SK-N-SH (cell line): ENCODE results near the gene NECTIN2. TPM values are rescaled to one million over a fixed set of nuclear protein-coding genes. Genes with fewer than 3 reads are reported as not detected.

Source experiments
- CTCF ChIA-PET: fragments of 300-600, 350-600 bp; formaldehyde crosslinking; extraction: SDS; loops from one replicate; lab custom pipeline; 2021; lab: Yijun Ruan, JAX
- POLR2A ChIA-PET: fragments of 350-600 bp; sonication (Branson Sonifier 250); formaldehyde crosslinking; extraction: SDS; loops from one replicate; lab custom pipeline; 2020; ENCODE audit warnings: antibody characterized with exemption, inconsistent platforms; lab: Yijun Ruan, JAX
- DNase-seq: peaks from one replicate; pipeline ENCODE4 v3.0.0; 2012
- H2AFZ ChIP-seq: fragments of 200-600 bp; sonication (generic); 2 replicates; pipeline ENCODE4 v1.8.1; 2016; ENCODE audit warnings: antibody characterized with exemption, mild to moderate bottlenecking, low read depth
- H3F3A ChIP-seq: fragments of 200-600 bp; sonication (generic); replicated peaks from 2 replicates; pipeline ENCODE3; 2016; ENCODE audit warnings: antibody characterized with exemption, mild to moderate bottlenecking; ENCODE audit not compliant: insufficient read depth
- H3K27ac ChIP-seq, 2 experiments: fragments of 200-500 bp in 1 of 2; fragments of 200-600 bp in 1 of 2; sonication (Bioruptor generic) in 1 of 2; sonication (generic), shearing (Covaris generic) in 1 of 2; 2 replicates each; pipeline versions ENCODE4 v1.5.1 to v1.6.1; 2014 to 2016; ENCODE audit warnings: low read depth in 2 of 2, inconsistent platforms in 1 of 2, low read length in 1 of 2, mild to moderate bottlenecking in 1 of 2, mixed read lengths in 1 of 2
- H3K27me3 ChIP-seq: fragments of 200-600 bp; sonication (generic), shearing (Covaris generic); 2 replicates; pipeline ENCODE4 v1.6.1; 2016; ENCODE audit warnings: mixed run types; ENCODE audit not compliant: insufficient read depth
- H3K36me3 ChIP-seq, 2 experiments: fragments of 200-500 bp in 1 of 2; fragments of 200-600 bp in 1 of 2; sonication (Bioruptor generic) in 1 of 2; sonication (generic) in 1 of 2; replicated peaks in 1 of 2; 2 replicates each; pipeline versions ENCODE3 to v1.5.1; 2014 to 2016; ENCODE audit warnings: low read length in 1 of 2, mild to moderate bottlenecking in 1 of 2; ENCODE audit not compliant: insufficient read depth in 2 of 2, control insufficient read depth in 1 of 2
- H3K4me1 ChIP-seq, 2 experiments: fragments of 200-500 bp in 1 of 2; fragments of 200-600 bp in 1 of 2; sonication (Bioruptor generic) in 1 of 2; sonication (generic), shearing (Covaris generic) in 1 of 2; 2 replicates each; pipeline versions ENCODE4 v1.5.1 to v1.6.1; 2014 to 2016; ENCODE audit warnings: low read depth in 1 of 2, low read length in 1 of 2, mixed run types in 1 of 2; ENCODE audit not compliant: insufficient read depth in 2 of 2, control insufficient read depth in 1 of 2
- H3K4me2 ChIP-seq: fragments of 200-600 bp; sonication (generic), shearing (Covaris generic); 2 replicates; pipeline ENCODE4 v1.6.1; 2017; ENCODE audit warnings: mixed run types
- H3K4me3 ChIP-seq, 2 experiments: fragments of 200-500 bp in 1 of 2; fragments of 200-600 bp in 1 of 2; sonication (Bioruptor generic) in 1 of 2; sonication (generic), shearing (Covaris generic) in 1 of 2; 2 replicates each; pipeline versions ENCODE4 v1.5.1 to v1.8.1; 2014 to 2016; ENCODE audit warnings: low read depth in 2 of 2, inconsistent platforms in 1 of 2, low read length in 1 of 2, mild to moderate bottlenecking in 1 of 2, mixed read lengths in 1 of 2, moderate library complexity in 1 of 2
- H3K79me2 ChIP-seq: fragments of 200-600 bp; sonication (generic); 2 replicates; pipeline ENCODE4 v1.8.1; 2017; ENCODE audit warnings: mild to moderate bottlenecking; ENCODE audit not compliant: insufficient read depth
- H3K9ac ChIP-seq: fragments of 200-600 bp; sonication (generic); 2 replicates; pipeline ENCODE4 v1.6.1; 2017; ENCODE audit warnings: mixed run types
- H3K9me2 ChIP-seq: fragments of 200-600 bp; sonication (generic); 2 replicates; pipeline ENCODE4 v1.6.1; 2017; ENCODE audit warnings: mixed run types
- H3K9me3 ChIP-seq: fragments of 200-600 bp; sonication (generic); 2 replicates; pipeline ENCODE4 v1.6.1; 2017; ENCODE audit warnings: mixed run types, mild to moderate bottlenecking, moderate library complexity
- H4K20me1 ChIP-seq: fragments of 200-600 bp; sonication (generic); 2 replicates; pipeline ENCODE4 v1.6.1; 2017; ENCODE audit warnings: mild to moderate bottlenecking, mixed run types; ENCODE audit not compliant: insufficient read depth
- FOXM1 ChIP-seq: IDR thresholded peaks from 2 replicates; pipeline ENCODE4 v1.4.0; 2012; ENCODE audit warnings: low read depth, mild to moderate bottlenecking
- GATA2 ChIP-seq: sonication (generic); formaldehyde crosslinking; IDR thresholded peaks from 2 replicates; pipeline ENCODE4 v1.5.0; 2020; ENCODE audit warnings: mild to moderate bottlenecking, missing genetic modification reagents
- MEF2A ChIP-seq: IDR thresholded peaks from 2 replicates; pipeline ENCODE4 v1.4.0; 2012; ENCODE audit warnings: low read depth, borderline replicate concordance
- MXI1 ChIP-seq: IDR thresholded peaks from 2 replicates; pipeline ENCODE4 v1.6.1; 2012; ENCODE audit warnings: mild to moderate bottlenecking, low read depth, low read length, improper control_type of control experiment
- POLR2AphosphoS5 ChIP-seq: IDR thresholded peaks from 2 replicates; pipeline ENCODE4 v1.6.1; 2012; ENCODE audit warnings: low read depth, low read length
- RAD21 ChIP-seq: IDR thresholded peaks from 2 replicates; pipeline ENCODE4 v1.6.1; 2012; ENCODE audit warnings: mild to moderate bottlenecking, low read length
- RCOR1 ChIP-seq: fragments of 150-350 bp; IDR thresholded peaks from 2 replicates; pipeline ENCODE4 v1.6.1; 2017; ENCODE audit warnings: antibody characterized with exemption, low read length
- REST ChIP-seq: IDR thresholded peaks from 2 replicates; pipeline ENCODE4 v1.6.1; 2012; ENCODE audit warnings: mild to moderate bottlenecking, low read depth, low read length, moderate library complexity
- SIN3A ChIP-seq: IDR thresholded peaks from 2 replicates; pipeline ENCODE4 v1.6.1; 2012; ENCODE audit warnings: low read depth, mild to moderate bottlenecking, low read length, moderate library complexity, borderline replicate concordance
- SMC3 ChIP-seq: IDR thresholded peaks from 2 replicates; pipeline ENCODE4 v1.6.1; 2012; ENCODE audit warnings: low read depth, low read length, improper control_type of control experiment
- WGBS: methylation state at CpG from one replicate; pipeline ENCODE4 v1.1.6; 2017; ENCODE audit warnings: low lambda C conversion rate; 5-methylcytosine and 5-hydroxymethylcytosine counted together
- polyA plus RNA-seq, 3 experiments: library from polyadenylated mRNA; depleted of rRNA; stranded (reverse); fragments of >200 nt; gene quantifications; 2 replicates each; pipeline ENCODE4 v1.2.3, GENCODE V29; 2012
- TF ChIP-seq, protein P1 (sequence below): IDR thresholded peaks from 2 replicates; pipeline ENCODE4 v1.4.0; 2012; ENCODE audit warnings: low read depth, borderline replicate concordance

Gene NECTIN2
- polyA plus RNA-seq, 1 of the 3 experiments (the other 2 are of a cell fraction), result 121 TPM

GRCh38 chr19:44903216-44903601 lies 57.1 kb downstream of the NECTIN2 start:
- Histone ChIP-seq H3F3A (peaks cover 15% of the 10 kb centered on the region), H3K79me2 (no peaks in the 10 kb centered on the region; the same call in 1 of the 2 replicates), H3K4me1 (peaks cover 0 to 12% of the 10 kb centered on the region in 2 experiments; a peak in 1 of 4 replicates), H4K20me1 (no peaks in the 10 kb centered on the region), H3K9me2 (no peaks in the 10 kb centered on the region), H3K36me3 (peaks cover 8 to 15% of the 10 kb centered on the region in 2 experiments), H3K4me2 (no peak overlapping the region), H3K4me3 (no peak overlapping the region), H3K9ac (no peak overlapping the region), H3K27ac (no peak overlapping the region), H2AFZ (no peak overlapping the region), H3K27me3 (no peaks in the 10 kb centered on the region)
- POLR2A ChIA-PET, result interaction anchor here (1.5 kb wide), 1 partner anchor 11 kb away, joined by 3 read pairs; no protein-coding TSS in a partner anchor
- CTCF ChIA-PET, result interaction anchor here (0.8 to 5.2 kb wide), 13 partner anchors 8 to 436 kb away, joined by 3 to 131 read pairs (median 9); partner anchors contain the start of gene CLPTM1
- 74% methylated on average over 13 of the region's 15 CpGs for WGBS
- DNase-seq, result no peak
- TF ChIP-seq RCOR1, result no peak
- TF ChIP-seq MXI1, result no peak
- TF ChIP-seq, protein P1, sequence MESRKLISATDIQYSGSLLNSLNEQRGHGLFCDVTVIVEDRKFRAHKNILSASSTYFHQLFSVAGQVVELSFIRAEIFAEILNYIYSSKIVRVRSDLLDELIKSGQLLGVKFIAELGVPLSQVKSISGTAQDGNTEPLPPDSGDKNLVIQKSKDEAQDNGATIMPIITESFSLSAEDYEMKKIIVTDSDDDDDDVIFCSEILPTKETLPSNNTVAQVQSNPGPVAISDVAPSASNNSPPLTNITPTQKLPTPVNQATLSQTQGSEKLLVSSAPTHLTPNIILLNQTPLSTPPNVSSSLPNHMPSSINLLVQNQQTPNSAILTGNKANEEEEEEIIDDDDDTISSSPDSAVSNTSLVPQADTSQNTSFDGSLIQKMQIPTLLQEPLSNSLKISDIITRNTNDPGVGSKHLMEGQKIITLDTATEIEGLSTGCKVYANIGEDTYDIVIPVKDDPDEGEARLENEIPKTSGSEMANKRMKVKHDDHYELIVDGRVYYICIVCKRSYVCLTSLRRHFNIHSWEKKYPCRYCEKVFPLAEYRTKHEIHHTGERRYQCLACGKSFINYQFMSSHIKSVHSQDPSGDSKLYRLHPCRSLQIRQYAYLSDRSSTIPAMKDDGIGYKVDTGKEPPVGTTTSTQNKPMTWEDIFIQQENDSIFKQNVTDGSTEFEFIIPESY, result no peak
- no peak for TF ChIP-seq REST
- TF ChIP-seq, all 33 proteins: peak for 0
- no peaks in the 10 kb centered on the region for H3K9me3 ChIP-seq

- no peak overlapping the region for H3K9ac ChIP-seq
- ChIA-PET POLR2A (interaction anchor here (1.5 kb wide), 1 partner anchor 11 kb away, joined by 3 read pairs; no protein-coding TSS in a partner anchor), CTCF (interaction anchor here (0.7 to 5.2 kb wide), 21 partner anchors 7 to 435 kb away, joined by 3 to 131 read pairs (median 5); partner anchors contain the start of genes APOC1, APOC2 and CLPTM1)
- H4K20me1 ChIP-seq, result no peaks in the 10 kb centered on the region
- no peaks in the 10 kb centered on the region; the same call in 1 of the 2 replicates for H3K79me2 ChIP-seq
- H3K27ac ChIP-seq, result no peak overlapping the region
- no peaks in the 10 kb centered on the region for H3K27me3 ChIP-seq
- DNase-seq, result peak; percentile 88
- peaks cover 5 to 13% of the 10 kb centered on the region in 2 experiments for H3K36me3 ChIP-seq
- H3F3A ChIP-seq, result peaks cover 15% of the 10 kb centered on the region
- peaks cover 0 to 12% of the 10 kb centered on the region in 2 experiments; a peak in 1 of 4 replicates for H3K4me1 ChIP-seq
- no peaks in the 10 kb centered on the region for H3K9me2 ChIP-seq
- H2AFZ ChIP-seq, result no peak overlapping the region
- H3K9me3 ChIP-seq, result no peaks in the 10 kb centered on the region
- H3K4me3 ChIP-seq, result peak overlapping the region in 1 of 2 experiments; percentile 42; a peak in 1 of 4 replicates
- H3K4me2 ChIP-seq, result no peak overlapping the region
- 16% methylated on average over 21 of the region's 24 CpGs for WGBS
- 0 out of 2 replicates have a peak, but pooled peaks have one; percentile 12 for TF ChIP-seq POLR2AphosphoS5
- no peak; the same call in 1 of the 2 replicates for TF ChIP-seq SIN3A
- TF ChIP-seq MEF2A, result no peak
- peak; percentile 82 for TF ChIP-seq RAD21
- no peak for TF ChIP-seq REST
- TF ChIP-seq, protein P1, result no peak
- TF ChIP-seq GATA2 (CRISPR knock-in tag), result no peak
- peak; percentile 72 for TF ChIP-seq SMC3
- no peak for TF ChIP-seq FOXM1
- TF ChIP-seq RCOR1, result no peak
Measured at GRCh38 chr19:44903602-44904425, 57.7 kb downstream of the NECTIN2 start.
